Fibroblast of skin of back (primary cell): Measurements from ENCODE around the gene PTPRN2.

Source experiments
- DNase-seq: peaks from one replicate; pipeline ENCODE4 v3.0.0-alpha.2; 2013

The PTPRN2 gene

GRCh38 chr7:158145370-158145769, 442.3 kb downstream of the PTPRN2 start:
- DNase-seq: no peak

GRCh38 chr7:158143196-158144120, 444.2 kb downstream of the PTPRN2 start:
- DNase-seq: no peak

GRCh38 chr7:158142657-158143056, 445.0 kb downstream of the PTPRN2 start:
- no peak for DNase-seq

GRCh38 chr7:158141806-158142518, 445.7 kb downstream of the PTPRN2 start:
- DNase-seq: no peak

- DNase-seq: no peak
Observed at GRCh38 chr7:158141221-158141582, 446.4 kb downstream of the PTPRN2 start.

- no peak for DNase-seq
Observed at GRCh38 chr7:158140538-158141220, 446.9 kb downstream of the PTPRN2 start.

GRCh38 chr7:158139499-158139898, 448.1 kb downstream of the PTPRN2 start:
- no peak for DNase-seq

- no peak for DNase-seq
Observed at GRCh38 chr7:158138329-158138597, 449.4 kb downstream of the PTPRN2 start.

GRCh38 chr7:158137516-158138328, 449.9 kb downstream of the PTPRN2 start:
- DNase-seq: no peak

GRCh38 chr7:158135931-158136330, 451.7 kb downstream of the PTPRN2 start:
- DNase-seq: no peak

GRCh38 chr7:158134824-158135223, 452.8 kb downstream of the PTPRN2 start:
- DNase-seq: no peak

- DNase-seq: no peak
Observed at GRCh38 chr7:158133515-158134271, 453.9 kb downstream of the PTPRN2 start.

GRCh38 chr7:158133057-158133456, 454.6 kb downstream of the PTPRN2 start:
- no peak for DNase-seq

- DNase-seq: no peak
Observed at GRCh38 chr7:158130023-158130409, 457.6 kb downstream of the PTPRN2 start.

GRCh38 chr7:158129037-158130022, 458.3 kb downstream of the PTPRN2 start:
- DNase-seq: no peak

- no peak for DNase-seq
Observed at GRCh38 chr7:158128572-158128971, 459.1 kb downstream of the PTPRN2 start.

GRCh38 chr7:158127241-158127640, 460.4 kb downstream of the PTPRN2 start:
- no peak for DNase-seq

- no peak for DNase-seq
Observed at GRCh38 chr7:158126661-158127060, 461.0 kb downstream of the PTPRN2 start.

GRCh38 chr7:158125721-158126120, 461.9 kb downstream of the PTPRN2 start:
- DNase-seq: no peak

- no peak for DNase-seq
Observed at GRCh38 chr7:158125091-158125490, 462.5 kb downstream of the PTPRN2 start.

- no peak for DNase-seq
Observed at GRCh38 chr7:158124671-158125079, 462.9 kb downstream of the PTPRN2 start.
